Thoracic aorta (tissue), 2 donors: ENCODE data around the gene PJA2. TPM values are rescaled to one million over a fixed set of nuclear protein-coding genes. Genes with fewer than 3 reads are reported as not detected.
"Not testable (repeated sequence)": the region's sequence is repeated elsewhere in the genome, so short reads cannot be mapped to it uniquely, and the experiment has no call there.

Source experiments
- ATAC-seq: fragments of 150-250 bp; one replicate; pipeline ENCODE4 v1.8.0; 2017; ENCODE audit warnings: low read depth; ENCODE audit not compliant: insufficient number of reproducible peaks, low FRiP score
- DNase-seq: peaks from one replicate; pipeline ENCODE4 v3.0.0-alpha.2; 2020; ENCODE audit warnings: low spot score
- H3K27ac ChIP-seq, 2 donors: fragments of 200-600 bp; sonication (generic); 1 replicate in 1 of 2; 2 replicates in 1 of 2; pipeline ENCODE4 v1.5.1; 2016; ENCODE audit warnings: mild to moderate bottlenecking in 2 of 2, moderate library complexity in 2 of 2
- H3K27me3 ChIP-seq: fragments of 200-600 bp; sonication (generic); replicated peaks from 2 replicates; pipeline ENCODE4 v1.6.0; 2016; ENCODE audit warnings: mild to moderate bottlenecking; ENCODE audit not compliant: insufficient read depth
- H3K36me3 ChIP-seq: fragments of 200-600 bp; sonication (generic); one replicate; pipeline ENCODE4 v1.5.1; 2016
- H3K4me1 ChIP-seq, 2 donors: fragments of 200-600 bp; sonication (generic); 1 replicate in 1 of 2; 2 replicates in 1 of 2; pipeline versions ENCODE4 v1.5.1 to v1.6.0; 2016; ENCODE audit warnings: low read depth in 2 of 2, mild to moderate bottlenecking in 1 of 2; ENCODE audit not compliant: control insufficient read depth in 1 of 2
- H3K4me3 ChIP-seq: fragments of 200-600 bp; sonication (generic); 2 replicates; pipeline ENCODE4 v1.5.1; 2016; ENCODE audit warnings: mild to moderate bottlenecking
- H3K9me3 ChIP-seq: fragments of 200-600 bp; sonication (generic); 2 replicates; pipeline ENCODE4 v1.5.1; 2016
- total RNA-seq, 2 donors: library from RNA; depleted of rRNA; stranded (reverse); fragments of >200 nt; gene quantifications; one replicate each; pipeline versions ENCODE4 v1.1.0 to v1.2.3, GENCODE V29; 2016
- TF ChIP-seq, protein P1 (sequence below): fragments of 200-600 bp; sonication (generic); IDR thresholded peaks from one replicate; pipeline ENCODE4 v1.5.1; 2019; ENCODE audit warnings: antibody characterized with exemption

Gene PJA2
- total RNA-seq, 2 donors from 2014 or later, result 136 to 155 TPM

- H3K9me3 ChIP-seq, result no peaks in the 10 kb centered on the region
- no peaks in the 10 kb centered on the region for H3K36me3 ChIP-seq
- no peak overlapping the region for H3K4me3 ChIP-seq
- no peaks in the 10 kb centered on the region for H3K27me3 ChIP-seq
- no peak for ATAC-seq
- TF ChIP-seq, protein P1, sequence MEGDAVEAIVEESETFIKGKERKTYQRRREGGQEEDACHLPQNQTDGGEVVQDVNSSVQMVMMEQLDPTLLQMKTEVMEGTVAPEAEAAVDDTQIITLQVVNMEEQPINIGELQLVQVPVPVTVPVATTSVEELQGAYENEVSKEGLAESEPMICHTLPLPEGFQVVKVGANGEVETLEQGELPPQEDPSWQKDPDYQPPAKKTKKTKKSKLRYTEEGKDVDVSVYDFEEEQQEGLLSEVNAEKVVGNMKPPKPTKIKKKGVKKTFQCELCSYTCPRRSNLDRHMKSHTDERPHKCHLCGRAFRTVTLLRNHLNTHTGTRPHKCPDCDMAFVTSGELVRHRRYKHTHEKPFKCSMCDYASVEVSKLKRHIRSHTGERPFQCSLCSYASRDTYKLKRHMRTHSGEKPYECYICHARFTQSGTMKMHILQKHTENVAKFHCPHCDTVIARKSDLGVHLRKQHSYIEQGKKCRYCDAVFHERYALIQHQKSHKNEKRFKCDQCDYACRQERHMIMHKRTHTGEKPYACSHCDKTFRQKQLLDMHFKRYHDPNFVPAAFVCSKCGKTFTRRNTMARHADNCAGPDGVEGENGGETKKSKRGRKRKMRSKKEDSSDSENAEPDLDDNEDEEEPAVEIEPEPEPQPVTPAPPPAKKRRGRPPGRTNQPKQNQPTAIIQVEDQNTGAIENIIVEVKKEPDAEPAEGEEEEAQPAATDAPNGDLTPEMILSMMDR, result no peak
- no peak for DNase-seq
- no peaks in the 10 kb centered on the region for H3K4me1 ChIP-seq
- H3K27ac ChIP-seq, result no peak overlapping the region
Observed at GRCh38 chr5:109421956-109422355, 12.2 kb upstream of the PJA2 start.

- Histone ChIP-seq H3K4me3 (no peak overlapping the region), H3K27me3 (no peaks in the 10 kb centered on the region), H3K4me1 (no peaks in the 10 kb centered on the region), H3K9me3 (no peaks in the 10 kb centered on the region), H3K36me3 (no peaks in the 10 kb centered on the region), H3K27ac (no peak overlapping the region)
- TF ChIP-seq, protein P1, result no peak
- DNase-seq (no peak), ATAC-seq (no peak)
Observed at GRCh38 chr5:109418712-109419352, 9.1 kb upstream of the PJA2 start.

GRCh38 chr5:109416882-109417281 lies 7.1 kb upstream of the PJA2 start:
- Histone ChIP-seq H3K27ac (no peak overlapping the region), H3K36me3 (no peaks in the 10 kb centered on the region), H3K4me3 (no peak overlapping the region), H3K27me3 (no peaks in the 10 kb centered on the region), H3K4me1 (peaks cover under 1 to 16% of the 10 kb centered on the region in 2 donors), H3K9me3 (no peaks in the 10 kb centered on the region)
- TF ChIP-seq, protein P1, result no peak
- DNase-seq, result no peak
- ATAC-seq, result no peak

DNA sequence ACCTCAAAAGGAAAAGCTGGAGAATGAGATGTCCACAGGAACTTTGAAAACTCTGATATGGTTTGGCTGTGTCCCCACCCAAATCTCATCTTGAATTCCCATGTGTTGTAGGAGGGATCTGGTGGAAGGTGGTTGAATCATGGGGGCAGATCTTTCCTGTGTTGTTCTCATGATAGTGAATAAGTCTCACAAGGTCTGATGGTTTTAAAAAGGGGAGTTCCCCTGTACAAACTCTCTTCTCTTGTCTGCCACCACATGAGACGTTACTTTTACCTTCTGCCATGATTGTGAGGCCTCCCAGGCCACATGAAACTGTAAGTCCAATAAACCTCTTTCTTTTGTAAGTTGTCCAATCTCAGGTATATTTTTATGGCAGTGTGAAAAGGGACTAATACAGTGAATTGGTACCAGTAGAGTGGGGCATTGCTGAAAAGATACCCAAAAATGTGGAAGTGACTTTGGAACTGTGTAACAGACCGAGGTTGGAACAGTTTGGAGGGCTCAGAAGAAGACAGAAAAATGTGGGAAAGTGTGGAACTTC lies 4.2 kb upstream of the PJA2 start:
- not testable (repeated sequence) for H3K27ac ChIP-seq, ATAC-seq, DNase-seq, H3K36me3 ChIP-seq, H3K27me3 ChIP-seq, H3K4me3 ChIP-seq, H3K9me3 ChIP-seq
- peaks cover 9 to 27% of the 10 kb centered on the region in 2 donors for H3K4me1 ChIP-seq

- ATAC-seq (no peak), DNase-seq (no peak)
- no peaks in the 10 kb centered on the region for H3K27me3 ChIP-seq
- H3K27ac ChIP-seq, result peak overlapping the region; percentile 97 to 98
- no peaks in the 10 kb centered on the region for H3K9me3 ChIP-seq
- peaks cover 9 to 27% of the 10 kb centered on the region in 2 donors for H3K4me1 ChIP-seq
- H3K36me3 ChIP-seq, result no peaks in the 10 kb centered on the region
- no peak overlapping the region for H3K4me3 ChIP-seq
- TF ChIP-seq, protein P1, result no peak
Observed at GRCh38 chr5:109413458-109413857, 3.7 kb upstream of the PJA2 start.
